Panc1 (cell line): Measurements from ENCODE around the gene ABCB8. TPM values are rescaled to one million over a fixed set of nuclear protein-coding genes. Genes with fewer than 3 reads are reported as not detected.

Experiments used
- ATAC-seq: fragments of 200-7000 bp; cut with Tn5 transposase; 2 replicates; pipeline ENCODE4 v1.9.1; 2020; ENCODE audit warnings: mild to moderate bottlenecking, moderate library complexity
- BruUV-seq: library from RNA; stranded (reverse); fragments of 400-500 nt; replicated peaks from 2 replicates; lab custom pipeline; 2021; lab: Mats Ljungman, UMichigan
- CTCF ChIA-PET: fragments of 300-600 bp; sonication (Branson Sonifier 250); formaldehyde crosslinking; loops from one replicate; lab custom pipeline; 2022; ENCODE audit warnings: antibody characterized with exemption; lab: Charles Lee
- POLR2A ChIA-PET: fragments of 300-600 bp; sonication (Branson Sonifier 250); formaldehyde crosslinking; loops from one replicate; lab custom pipeline; 2022; ENCODE audit warnings: antibody characterized with exemption; lab: Charles Lee
- DNase-seq: peaks from one replicate; pipeline ENCODE4 v3.0.0-alpha.2; 2010; ENCODE audit warnings: low read depth, low spot score
- H3K27ac ChIP-seq: 2 replicates; pipeline ENCODE4 v1.5.1; 2011; ENCODE audit warnings: mild to moderate bottlenecking, low read length, inconsistent platforms
- H3K27me3 ChIP-seq: fragments of 200-500 bp; sonication (Bioruptor generic); 2 replicates; pipeline ENCODE4 v1.6.0; 2014; ENCODE audit warnings: low read length, inconsistent platforms; ENCODE audit not compliant: control insufficient read depth, insufficient read depth
- H3K36me3 ChIP-seq: fragments of 200-500 bp; sonication (Bioruptor generic); 2 replicates; pipeline ENCODE4 v1.5.1; 2014; ENCODE audit warnings: inconsistent platforms, mild to moderate bottlenecking, low read length, moderate library complexity; ENCODE audit not compliant: control insufficient read depth, insufficient read depth
- H3K4me1 ChIP-seq: 2 replicates; pipeline ENCODE4 v1.5.1; 2011; ENCODE audit warnings: inconsistent platforms, mild to moderate bottlenecking, low read length, moderate library complexity; ENCODE audit not compliant: control insufficient read depth, insufficient read depth
- H3K4me3 ChIP-seq, 2 experiments: 2 replicates each; pipeline ENCODE4 v1.5.1; 2011 to 2012; ENCODE audit warnings: low read depth in 2 of 2, low read length in 2 of 2, mild to moderate bottlenecking in 2 of 2, inconsistent platforms in 1 of 2, moderate library complexity in 1 of 2
- H3K9me3 ChIP-seq: fragments of 200-500 bp; sonication (Bioruptor generic); 2 replicates; pipeline ENCODE4 v1.5.1; 2014; ENCODE audit warnings: low read depth, mild to moderate bottlenecking, inconsistent platforms, low read length, moderate library complexity; ENCODE audit not compliant: control insufficient read depth, insufficient read depth
- CTCF ChIP-seq: fragments of 450-650 bp; IDR thresholded peaks from 2 replicates; pipeline ENCODE4 v1.5.1; 2017; ENCODE audit warnings: mild to moderate bottlenecking
- POLR2AphosphoS5 ChIP-seq: IDR thresholded peaks from 2 replicates; pipeline ENCODE4 v1.6.1; 2012; ENCODE audit warnings: mild to moderate bottlenecking, low read depth, low read length, moderate library complexity
- REST ChIP-seq, 2 experiments: IDR thresholded peaks; 2 replicates each; pipeline ENCODE4 v1.6.1; 2011 to 2012; ENCODE audit warnings: low read depth in 2 of 2, control low read depth in 1 of 2, low read length in 1 of 2, mild to moderate bottlenecking in 1 of 2, moderate library complexity in 1 of 2; ENCODE audit not compliant: insufficient read depth in 1 of 2
- SIN3A ChIP-seq: IDR thresholded peaks from 2 replicates; pipeline ENCODE4 v1.6.1; 2012; ENCODE audit warnings: low read depth, mild to moderate bottlenecking, low read length, moderate library complexity, borderline replicate concordance; ENCODE audit not compliant: insufficient read depth
- TCF7L2 ChIP-seq: IDR thresholded peaks from 2 replicates; pipeline ENCODE4 v1.6.1; 2011; ENCODE audit warnings: mild to moderate bottlenecking, low read depth, low read length, inconsistent platforms
- in situ Hi-C: cut with HindIII; loops from 2 replicates; pipeline ENCODE4 v1.10.0; 2016; ENCODE audit warnings: low sequenced_read_pairs, low pct_unique_long_range_greater_than_20kb
- intact Hi-C: fragments of 100-400 bp; cut with micrococcal nuclease; formaldehyde crosslinking; loops from one replicate; pipeline ENCODE4 v1.10.0; 2022; ENCODE audit not compliant: unreplicated experiment
- total RNA-seq: library from RNA; stranded (reverse); gene quantifications from one replicate; pipeline ENCODE4 v1.2.1, GENCODE V29; 2021; ENCODE audit not compliant: unreplicated experiment

ABCB8 gene
- total RNA-seq, 1 experiment from 2014 or later = 49.8 TPM

GRCh38 chr7:150997817-150998216 lies 30.4 kb upstream of the ABCB8 start:
- Histone ChIP-seq H3K4me1 (no peaks in the 10 kb centered on the region; the same call in 1 of the 2 replicates), H3K36me3 (no peaks in the 10 kb centered on the region), H3K27me3 (no peaks in the 10 kb centered on the region), H3K9me3 (no peaks in the 10 kb centered on the region), H3K4me3 (no peak overlapping the region), H3K27ac (no peak overlapping the region)
- DNase-seq (no peak), ATAC-seq (no peak)
- TF ChIP-seq CTCF = no peak
- TF ChIP-seq TCF7L2 = no peak
- TF ChIP-seq POLR2AphosphoS5 = no peak
- no peak for TF ChIP-seq REST (IDR thresholded peaks at IDR 0.05; ENCODE audit: insufficient read depth in 1 of 2, low read depth in 2 of 2, low read length in 1 of 2)
- no peak for TF ChIP-seq SIN3A
- CTCF ChIA-PET = interaction anchor here (0.9 to 1.1 kb wide), 2 partner anchors 12 to 19 kb away, joined by 4 read pairs; no protein-coding TSS in a partner anchor
- intact Hi-C loops (no loop called here), in situ Hi-C loops (no loop called here)
- POLR2A ChIA-PET = interaction anchor here (0.5 kb wide), 1 partner anchor 61 kb away, joined by 7 read pairs; no protein-coding TSS in a partner anchor
- no TSS peak for BruUV-seq

GRCh38 chr7:150998341-150998740 lies 29.9 kb upstream of the ABCB8 start:
- BruUV-seq = no TSS peak
- Histone ChIP-seq H3K4me1 (no peaks in the 10 kb centered on the region; the same call in 1 of the 2 replicates), H3K9me3 (no peaks in the 10 kb centered on the region), H3K27me3 (no peaks in the 10 kb centered on the region), H3K36me3 (no peaks in the 10 kb centered on the region), H3K27ac (no peak overlapping the region), H3K4me3 (no peak overlapping the region)
- in situ Hi-C loops = no loop called here
- intact Hi-C loops = no loop called here
- TF ChIP-seq CTCF (no peak), TCF7L2 (no peak), REST (IDR thresholded peaks at IDR 0.05; ENCODE audit: insufficient read depth in 1 of 2, low read depth in 2 of 2, low read length in 1 of 2) (no peak), POLR2AphosphoS5 (no peak), SIN3A (no peak)
- no peak for ATAC-seq
- DNase-seq = no peak
- ChIA-PET POLR2A (no interaction called here), CTCF (interaction anchor here (1.1 kb wide), 1 partner anchor 20 kb away, joined by 4 read pairs; no protein-coding TSS in a partner anchor)
